Measurements from ENCODE around the gene CDKN1B. TPM values are rescaled to one million over a fixed set of nuclear protein-coding genes. Genes with fewer than 3 reads are reported as not detected.
A peak's percentile ranks its signal among the peaks of the same experiment; 100 is the strongest.
"Not testable (repeated sequence)": the region's sequence is repeated elsewhere in the genome, so short reads cannot be mapped to it uniquely, and the experiment has no call there.

Gene CDKN1B
- total and polyA plus RNA-seq, 2 donors = 71.0 to 103 TPM

DNA sequence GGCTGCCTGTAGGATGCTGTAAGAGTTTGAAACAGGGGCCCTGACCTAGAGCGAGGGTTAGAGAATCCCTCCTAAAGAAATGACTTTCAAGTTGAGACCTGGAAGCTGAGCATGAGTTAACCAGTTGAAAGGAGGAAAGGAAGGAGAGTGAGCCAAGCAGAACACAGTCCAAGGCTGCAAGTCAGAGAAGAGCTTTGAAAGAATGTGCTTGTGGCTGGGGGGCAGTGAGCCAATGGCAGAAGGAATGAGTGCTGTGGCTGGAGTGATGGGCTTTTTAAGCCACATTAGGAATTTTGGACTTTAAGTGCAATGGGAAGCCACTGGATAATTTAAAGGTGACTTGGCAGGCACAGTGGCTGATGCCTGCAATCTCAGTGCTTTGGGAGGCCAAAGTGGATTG, 18.1 kb downstream of the CDKN1B start:
- WGBS = 92% methylated on average over 1 of the region's 1 CpG
- Histone ChIP-seq H3K27ac (ENCODE audit: low read depth in 1 of 2, low read length in 1 of 2) (no peak overlapping the region), H3K4me1 (ENCODE audit: control insufficient read depth in 2 of 2, insufficient read depth in 2 of 2, low read length in 2 of 2) (peaks cover 10 to 19% of the 10 kb centered on the region in 2 donors), H3K36me3 (ENCODE audit: control insufficient read depth in 2 of 2, insufficient read depth in 2 of 2, low read length in 1 of 2) (peaks cover 3 to 5% of the 10 kb centered on the region in 2 donors), H3K4me3 (ENCODE audit: low read length in 2 of 2) (no peak overlapping the region), H3K9me3 (ENCODE audit: control insufficient read depth in 2 of 2, insufficient read depth in 1 of 2, low read length in 1 of 2) (no peaks in the 10 kb centered on the region), H3K27me3 (ENCODE audit: control insufficient read depth in 2 of 2, insufficient read depth in 1 of 2, low read length in 1 of 2) (no peaks in the 10 kb centered on the region)
- no peak for DNase-seq (ENCODE audit: low read depth in 6 of 9, low spot score in 9 of 9)

DNA sequence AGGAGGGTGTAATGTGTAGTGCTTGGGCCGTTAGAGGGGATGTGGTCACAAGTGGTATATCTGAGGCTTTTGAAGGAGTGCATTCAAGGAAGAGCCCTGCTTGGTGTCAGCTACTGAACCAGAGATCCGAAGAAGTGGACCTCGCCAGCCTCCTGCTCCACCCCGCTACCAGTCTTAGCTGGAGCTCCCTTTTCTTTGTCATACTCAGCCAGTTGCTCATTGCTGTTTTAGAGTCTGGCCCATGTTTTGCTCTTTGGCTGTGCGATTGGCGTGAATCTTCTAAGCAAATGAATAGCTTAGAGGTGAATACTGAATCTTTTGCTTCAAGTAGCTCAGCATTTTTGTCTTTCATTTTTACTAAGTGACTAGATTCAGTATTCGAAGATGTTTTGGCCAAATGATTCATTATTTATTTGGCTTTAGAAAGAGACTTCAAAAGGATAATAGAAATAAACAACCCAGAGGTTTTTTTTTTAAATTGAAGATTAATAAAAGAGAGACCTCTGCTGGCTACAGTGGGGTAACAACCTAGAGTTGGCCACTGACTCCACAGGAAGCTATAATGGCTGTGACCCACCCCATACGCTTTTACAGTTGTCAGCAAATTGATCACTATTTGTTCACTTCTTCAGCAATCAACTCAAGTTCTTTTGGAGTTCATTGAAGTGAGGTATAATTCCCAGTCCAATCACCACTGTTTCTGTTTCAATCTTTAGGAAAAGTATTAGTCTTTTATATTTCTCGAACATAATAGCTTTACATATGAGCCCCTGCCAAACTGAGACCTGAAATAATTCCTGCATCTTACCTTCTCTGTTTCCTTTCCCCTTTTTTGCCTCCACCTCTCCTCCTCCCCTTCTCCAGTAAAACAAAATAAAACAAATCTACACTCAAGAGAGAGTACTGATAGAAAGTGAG, 19.9 kb downstream of the CDKN1B start:
- peak in 1 of 9 donors; percentile 68 for DNase-seq (ENCODE audit: low read depth in 6 of 9, low spot score in 9 of 9)
- Histone ChIP-seq H3K27ac (ENCODE audit: low read depth in 1 of 2, low read length in 1 of 2) (peak overlapping the region; percentile 53 to 67), H3K4me3 (ENCODE audit: low read length in 2 of 2) (no peak overlapping the region)

DNA sequence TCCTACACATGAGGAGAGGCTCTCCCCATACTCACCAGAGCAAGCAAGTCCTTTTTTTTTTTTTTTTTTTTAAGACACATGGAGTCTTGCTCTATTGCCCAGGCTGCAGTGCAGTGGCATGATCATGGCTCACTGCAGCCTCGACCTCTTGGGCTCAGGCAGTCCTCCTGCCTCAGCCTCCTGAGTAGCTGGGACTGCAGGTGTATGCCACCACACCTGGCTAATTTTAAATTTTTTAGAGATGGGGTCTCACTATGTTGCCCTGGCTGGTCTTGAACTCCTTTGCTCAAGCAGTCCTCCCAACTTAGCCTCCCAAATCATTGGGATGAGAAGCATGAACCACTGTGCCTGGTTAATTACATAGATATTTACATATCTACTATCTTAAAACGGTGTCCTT, 21.0 kb downstream of the CDKN1B start:
- over 99% methylated on average over 2 of the region's 2 CpGs for WGBS

More for the DNA sequence above, 19.9 kb downstream of the CDKN1B start:
- Histone ChIP-seq H3K27me3 (ENCODE audit: control insufficient read depth in 2 of 2, insufficient read depth in 1 of 2, low read length in 1 of 2) (no peaks in the 10 kb centered on the region), H3K36me3 (ENCODE audit: control insufficient read depth in 2 of 2, insufficient read depth in 2 of 2, low read length in 1 of 2) (peaks cover under 1 to 15% of the 10 kb centered on the region in 2 donors), H3K9me3 (ENCODE audit: control insufficient read depth in 2 of 2, insufficient read depth in 1 of 2, low read length in 1 of 2) (no peaks in the 10 kb centered on the region), H3K4me1 (ENCODE audit: control insufficient read depth in 2 of 2, insufficient read depth in 2 of 2, low read length in 2 of 2) (peaks cover 10 to 19% of the 10 kb centered on the region in 2 donors)
- 41% methylated on average over 9 of the region's 9 CpGs for WGBS

DNA sequence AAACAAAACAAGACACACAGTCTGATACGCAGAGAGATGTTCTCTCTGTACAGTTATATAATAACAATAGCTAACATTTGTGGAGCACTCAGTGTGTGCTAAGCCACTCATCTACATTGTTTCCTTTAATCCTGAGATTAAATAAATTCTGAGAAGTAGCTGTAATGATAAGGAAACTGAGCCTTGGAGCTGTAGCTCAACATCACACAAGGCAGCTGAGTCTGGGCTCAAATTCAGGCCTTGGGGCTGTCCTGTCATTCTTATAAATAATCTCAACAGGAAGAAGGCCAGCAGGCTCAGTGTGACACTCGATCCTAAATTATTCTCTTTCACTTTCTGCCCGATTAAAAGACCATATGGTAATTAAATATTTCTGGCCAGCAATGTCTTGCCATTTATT, 24.5 kb downstream of the CDKN1B start:
- H3K36me3 ChIP-seq (ENCODE audit: control insufficient read depth in 2 of 2, insufficient read depth in 2 of 2, low read length in 1 of 2) = peaks cover 22 to 27% of the 10 kb centered on the region in 2 donors
- H3K27ac ChIP-seq (ENCODE audit: low read depth in 1 of 2, low read length in 1 of 2) = no peak overlapping the region
- DNase-seq (ENCODE audit: low read depth in 6 of 9, low spot score in 9 of 9) = no peak
- H3K4me3 ChIP-seq (ENCODE audit: low read length in 2 of 2) = no peak overlapping the region
- peaks cover 0 to 3% of the 10 kb centered on the region in 2 donors for H3K4me1 ChIP-seq (ENCODE audit: control insufficient read depth in 2 of 2, insufficient read depth in 2 of 2, low read length in 2 of 2)
- H3K9me3 ChIP-seq (ENCODE audit: control insufficient read depth in 2 of 2, insufficient read depth in 1 of 2, low read length in 1 of 2) = no peaks in the 10 kb centered on the region
- no peaks in the 10 kb centered on the region for H3K27me3 ChIP-seq (ENCODE audit: control insufficient read depth in 2 of 2, insufficient read depth in 1 of 2, low read length in 1 of 2)
- 42% methylated on average over 3 of the region's 3 CpGs for WGBS

More for the DNA sequence above, 21.0 kb downstream of the CDKN1B start:
- H3K9me3 ChIP-seq (ENCODE audit: control insufficient read depth in 2 of 2, insufficient read depth in 1 of 2, low read length in 1 of 2); H3K27me3 ChIP-seq (ENCODE audit: control insufficient read depth in 2 of 2, insufficient read depth in 1 of 2, low read length in 1 of 2); H3K4me3 ChIP-seq (ENCODE audit: low read length in 2 of 2); DNase-seq (ENCODE audit: low read depth in 6 of 9, low spot score in 9 of 9); H3K27ac ChIP-seq (ENCODE audit: low read depth in 1 of 2, low read length in 1 of 2): not testable (repeated sequence)
- Histone ChIP-seq H3K36me3 (ENCODE audit: control insufficient read depth in 2 of 2, insufficient read depth in 2 of 2, low read length in 1 of 2) (peaks cover 10 to 18% of the 10 kb centered on the region in 2 donors), H3K4me1 (ENCODE audit: control insufficient read depth in 2 of 2, insufficient read depth in 2 of 2, low read length in 2 of 2) (peaks cover 10 to 19% of the 10 kb centered on the region in 2 donors)

DNA sequence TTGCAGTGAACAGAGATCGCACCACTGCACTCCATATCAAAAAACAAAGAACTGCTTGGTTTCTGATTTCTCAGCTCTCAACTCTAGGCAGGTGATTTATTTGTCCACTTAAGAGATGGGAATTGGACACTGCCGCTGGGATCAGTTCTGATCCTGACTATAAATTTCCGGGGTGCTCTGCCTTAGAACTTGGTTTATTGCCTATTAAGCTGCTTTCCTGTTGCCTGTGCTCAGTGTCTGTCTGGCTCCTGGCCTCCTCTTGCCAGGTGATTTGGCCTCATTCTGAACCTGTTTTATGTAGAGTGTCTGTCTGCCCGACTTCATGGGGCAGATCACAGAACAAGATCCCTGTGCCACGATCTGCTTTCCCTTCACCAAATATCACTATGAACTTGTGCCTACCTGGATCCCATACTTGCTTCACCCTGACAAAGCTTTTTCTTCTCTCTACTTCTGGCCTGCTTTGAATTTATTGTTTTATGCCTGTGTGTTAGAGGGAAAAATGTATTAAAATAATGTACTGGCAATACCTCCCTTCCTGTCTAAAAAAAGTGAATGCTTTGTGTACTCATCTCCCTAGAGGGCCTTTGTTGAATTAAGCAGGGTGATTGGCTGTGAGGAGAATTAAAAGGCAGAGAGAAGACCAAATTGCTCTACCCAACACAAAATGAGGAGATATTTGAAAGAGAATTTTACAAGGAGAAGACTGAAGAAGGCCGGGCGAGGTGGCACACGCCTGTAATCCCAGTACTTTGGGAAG, 27.6 kb downstream of the CDKN1B start:
- peaks cover 41 to 43% of the 10 kb centered on the region in 2 donors for H3K36me3 ChIP-seq (ENCODE audit: control insufficient read depth in 2 of 2, insufficient read depth in 2 of 2, low read length in 1 of 2)
- no peaks in the 10 kb centered on the region for H3K4me1 ChIP-seq (ENCODE audit: control insufficient read depth in 2 of 2, insufficient read depth in 2 of 2, low read length in 2 of 2)
- H3K4me3 ChIP-seq (ENCODE audit: low read length in 2 of 2) = no peak overlapping the region
- H3K27me3 ChIP-seq (ENCODE audit: control insufficient read depth in 2 of 2, insufficient read depth in 1 of 2, low read length in 1 of 2) = no peaks in the 10 kb centered on the region
- no peak for DNase-seq (ENCODE audit: low read depth in 6 of 9, low spot score in 9 of 9)
- H3K27ac ChIP-seq (ENCODE audit: low read depth in 1 of 2, low read length in 1 of 2) = no peak overlapping the region
- H3K9me3 ChIP-seq (ENCODE audit: control insufficient read depth in 2 of 2, insufficient read depth in 1 of 2, low read length in 1 of 2) = no peaks in the 10 kb centered on the region
- WGBS = 97% methylated on average over 8 of the region's 8 CpGs

DNA sequence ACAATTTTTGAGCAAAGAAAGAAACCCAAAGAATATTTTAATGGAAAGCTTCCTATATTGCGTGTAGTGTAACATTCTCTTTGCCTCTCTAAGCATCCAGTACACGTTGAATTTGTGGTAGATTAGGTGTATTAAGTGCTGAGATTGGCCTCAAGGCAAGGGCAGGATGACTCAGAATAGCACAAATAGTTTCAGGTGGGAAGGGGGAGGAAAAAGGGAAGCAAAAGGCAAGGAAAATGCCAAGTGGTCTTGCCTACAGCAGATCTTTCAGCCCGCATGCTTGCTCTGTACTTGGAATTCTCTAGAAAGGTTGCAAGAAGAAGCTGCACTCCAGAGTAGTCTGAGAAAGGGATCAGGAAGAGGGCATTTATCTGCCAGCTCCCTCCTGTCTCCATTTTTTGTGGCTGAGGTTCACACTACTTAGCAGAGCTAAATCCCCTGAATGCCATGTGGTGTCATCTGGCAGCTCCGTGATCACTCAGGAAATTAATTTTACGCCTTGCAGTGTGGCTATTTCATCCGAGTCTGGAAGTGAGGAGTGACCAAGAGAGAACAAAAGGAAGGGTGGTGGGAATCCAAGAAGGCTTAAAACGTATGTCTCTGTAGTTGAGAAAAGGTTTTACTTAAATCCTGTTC, 28.5 kb downstream of the CDKN1B start:
- WGBS = 91% methylated on average over 7 of the region's 7 CpGs
- no peak for DNase-seq (ENCODE audit: low read depth in 6 of 9, low spot score in 9 of 9)
- H3K36me3 ChIP-seq (ENCODE audit: control insufficient read depth in 2 of 2, insufficient read depth in 2 of 2, low read length in 1 of 2) = peaks cover 41 to 43% of the 10 kb centered on the region in 2 donors
- H3K9me3 ChIP-seq (ENCODE audit: control insufficient read depth in 2 of 2, insufficient read depth in 1 of 2, low read length in 1 of 2) = no peaks in the 10 kb centered on the region
- H3K4me1 ChIP-seq (ENCODE audit: control insufficient read depth in 2 of 2, insufficient read depth in 2 of 2, low read length in 2 of 2) = no peaks in the 10 kb centered on the region
- H3K4me3 ChIP-seq (ENCODE audit: low read length in 2 of 2) = no peak overlapping the region
- H3K27me3 ChIP-seq (ENCODE audit: control insufficient read depth in 2 of 2, insufficient read depth in 1 of 2, low read length in 1 of 2) = no peaks in the 10 kb centered on the region
- no peak overlapping the region for H3K27ac ChIP-seq (ENCODE audit: low read depth in 1 of 2, low read length in 1 of 2)

DNA sequence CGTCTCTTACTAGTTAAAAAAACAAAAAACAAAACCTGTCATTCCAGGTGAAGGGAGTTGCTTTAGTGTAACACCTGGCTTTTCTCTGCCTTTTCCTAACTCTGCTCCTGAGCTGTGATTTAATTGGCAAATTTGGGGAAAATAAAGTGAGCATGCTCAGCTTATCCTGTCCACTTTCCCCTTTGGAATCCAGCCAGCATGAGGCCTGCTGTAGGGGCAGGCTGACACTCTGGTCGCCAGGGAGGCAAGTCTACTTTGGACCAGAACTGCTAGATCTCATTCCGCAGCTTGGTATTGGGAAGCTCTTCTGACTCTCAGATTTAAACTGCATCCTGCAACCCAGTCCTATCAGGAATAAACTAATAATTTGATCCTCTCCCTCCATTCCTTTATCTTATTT, 30.1 kb downstream of the CDKN1B start:
- no peaks in the 10 kb centered on the region for H3K27me3 ChIP-seq (ENCODE audit: control insufficient read depth in 2 of 2, insufficient read depth in 1 of 2, low read length in 1 of 2)
- H3K4me3 ChIP-seq (ENCODE audit: low read length in 2 of 2) = no peak overlapping the region
- no peaks in the 10 kb centered on the region for H3K9me3 ChIP-seq (ENCODE audit: control insufficient read depth in 2 of 2, insufficient read depth in 1 of 2, low read length in 1 of 2)
- WGBS = 95% methylated on average over 3 of the region's 3 CpGs
- H3K27ac ChIP-seq (ENCODE audit: low read depth in 1 of 2, low read length in 1 of 2) = no peak overlapping the region
- H3K36me3 ChIP-seq (ENCODE audit: control insufficient read depth in 2 of 2, insufficient read depth in 2 of 2, low read length in 1 of 2) = peaks cover 40 to 43% of the 10 kb centered on the region in 2 donors
- DNase-seq (ENCODE audit: low read depth in 6 of 9, low spot score in 9 of 9) = no peak
- no peaks in the 10 kb centered on the region for H3K4me1 ChIP-seq (ENCODE audit: control insufficient read depth in 2 of 2, insufficient read depth in 2 of 2, low read length in 2 of 2)

DNA sequence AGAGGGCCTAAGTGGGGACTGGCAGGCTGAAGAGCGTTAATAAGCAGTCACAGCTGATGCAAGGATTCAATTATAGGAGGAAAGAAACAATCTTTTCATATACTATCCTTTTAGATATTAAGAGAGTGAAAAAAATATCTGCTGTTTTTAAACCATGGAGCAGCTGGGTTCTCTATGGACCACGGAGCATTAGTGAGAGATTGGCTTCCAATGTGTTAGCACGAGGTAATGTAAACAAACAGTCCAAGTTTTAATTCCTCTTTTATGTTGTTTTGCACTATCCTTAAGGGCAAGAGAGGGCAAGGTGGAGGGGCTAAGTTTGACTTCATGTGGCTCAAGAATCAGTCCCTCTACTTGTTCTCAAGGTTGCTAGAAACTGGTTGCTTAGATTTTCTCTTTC, 30.9 kb downstream of the CDKN1B start:
- 96% methylated on average over 3 of the region's 3 CpGs for WGBS
- Histone ChIP-seq H3K4me3 (ENCODE audit: low read length in 2 of 2) (no peak overlapping the region), H3K9me3 (ENCODE audit: control insufficient read depth in 2 of 2, insufficient read depth in 1 of 2, low read length in 1 of 2) (no peaks in the 10 kb centered on the region), H3K36me3 (ENCODE audit: control insufficient read depth in 2 of 2, insufficient read depth in 2 of 2, low read length in 1 of 2) (peaks cover 38% of the 10 kb centered on the region in 2 donors), H3K27me3 (ENCODE audit: control insufficient read depth in 2 of 2, insufficient read depth in 1 of 2, low read length in 1 of 2) (no peaks in the 10 kb centered on the region), H3K27ac (ENCODE audit: low read depth in 1 of 2, low read length in 1 of 2) (no peak overlapping the region), H3K4me1 (ENCODE audit: control insufficient read depth in 2 of 2, insufficient read depth in 2 of 2, low read length in 2 of 2) (no peaks in the 10 kb centered on the region)
- no peak for DNase-seq (ENCODE audit: low read depth in 6 of 9, low spot score in 9 of 9)

All from thymus (tissue), 11 donors.